ENCODE data around the gene FAM240B. TPM values are rescaled to one million over a fixed set of nuclear protein-coding genes. Genes with fewer than 3 reads are reported as not detected.

FAM240B gene
- total and polyA plus RNA-seq, 10 donors = not detected

GRCh38 chr9:38668791-38669466 is 51.0 kb downstream of the FAM240B start:
- Histone ChIP-seq H3K27ac (no peak overlapping the region), H3K36me3 (no peaks in the 10 kb centered on the region), H3K27me3 (replicated peaks in 1 of 7) (peaks cover 0 to 16% (median 0%) of the 10 kb centered on the region in 7 donors), H3K4me1 (peaks cover 0 to 10% (median 7%) of the 10 kb centered on the region in 6 donors), H3K4me3 (no peak overlapping the region), H3K9me3 (no peaks in the 10 kb centered on the region)
- no peak for DNase-seq
- no peak for TF ChIP-seq POLR2AphosphoS5 (IDR thresholded peaks at IDR 0.05)
- 81 to 93% (median 82%) methylated on average over 10 of the region's 10 CpGs for WGBS, 5 donors
- intact Hi-C loops (cut with DNase I; ENCODE audit: low total_unique reads) = no loop called here

GRCh38 chr9:38662763-38663593 is 57.0 kb downstream of the FAM240B start:
- TF ChIP-seq POLR2A (IDR thresholded peaks at IDR 0.05) (no peak), POLR2AphosphoS5 (IDR thresholded peaks at IDR 0.05) (no peak), CTCF (IDR thresholded peaks at IDR 0.05 in 8 of 11, conservative IDR thresholded peaks at IDR 0.05 in 3 of 11) (no peak)

GRCh38 chr9:38659538-38659937 is 60.4 kb downstream of the FAM240B start:
- Histone ChIP-seq H3K27ac (no peak overlapping the region), H3K27me3 (replicated peaks in 1 of 7) (peaks cover 0 to 26% (median 0%) of the 10 kb centered on the region in 7 donors), H3K9me3 (no peaks in the 10 kb centered on the region), H3K4me3 (no peak overlapping the region), H3K36me3 (no peaks in the 10 kb centered on the region), H3K4me1 (no peaks in the 10 kb centered on the region)
- intact Hi-C loops (cut with DNase I; ENCODE audit: low total_unique reads) = no loop called here
- 88 to 97% (median 90%) methylated on average over 5 to 7 of the region's 7 CpGs for WGBS, 5 donors
- no peak for DNase-seq
- TF ChIP-seq POLR2A (IDR thresholded peaks at IDR 0.05) = no peak
- no peak for TF ChIP-seq POLR2AphosphoS5 (IDR thresholded peaks at IDR 0.05)
- no peak for TF ChIP-seq CTCF (IDR thresholded peaks at IDR 0.05 in 8 of 11, conservative IDR thresholded peaks at IDR 0.05 in 3 of 11)

More at GRCh38 chr9:38662763-38663593, 57.0 kb downstream of the FAM240B start:
- Histone ChIP-seq H3K27ac (no peak overlapping the region), H3K4me1 (no peaks in the 10 kb centered on the region), H3K27me3 (replicated peaks in 1 of 7) (peaks cover 0 to 15% (median 0%) of the 10 kb centered on the region in 7 donors), H3K9me3 (no peaks in the 10 kb centered on the region), H3K36me3 (no peaks in the 10 kb centered on the region), H3K4me3 (no peak overlapping the region)
- 58 to 78% (median 66%) methylated on average over 8 of the region's 8 CpGs for WGBS, 5 donors
- intact Hi-C loops (cut with DNase I; ENCODE audit: low total_unique reads) = no loop called here
- no peak for DNase-seq

- intact Hi-C loops (cut with DNase I; ENCODE audit: low total_unique reads) = no loop called here
- 34 to 87% (median 40%) methylated on average over 5 of the region's 5 CpGs for WGBS, 5 donors
- DNase-seq = no peak
- H3K27me3 ChIP-seq (replicated peaks in 1 of 7) = peaks cover 0 to 30% (median 0%) of the 10 kb centered on the region in 7 donors
- no peak overlapping the region for H3K4me3 ChIP-seq
- H3K4me1 ChIP-seq = no peaks in the 10 kb centered on the region
- no peaks in the 10 kb centered on the region for H3K9me3 ChIP-seq
- no peaks in the 10 kb centered on the region for H3K36me3 ChIP-seq
- no peak for TF ChIP-seq CTCF (IDR thresholded peaks at IDR 0.05 in 8 of 11, conservative IDR thresholded peaks at IDR 0.05 in 3 of 11)
- no peak for TF ChIP-seq POLR2AphosphoS5 (IDR thresholded peaks at IDR 0.05)
- no peak for TF ChIP-seq POLR2A (IDR thresholded peaks at IDR 0.05)
- H3K27ac ChIP-seq = no peak overlapping the region
Observed at GRCh38 chr9:38656896-38657295, 63.0 kb downstream of the FAM240B start.

Data from spleen (tissue), 11 donors.